Natural killer cell (primary cell): ENCODE measurements around the gene RTN4IP1. TPM values are rescaled to one million over a fixed set of nuclear protein-coding genes. Genes with fewer than 3 reads are reported as not detected.

Source experiments
- ATAC-seq, 3 donors: fragments of 150-1000 bp in 2 of 3; fragments of 200-7000 bp in 1 of 3; cut with Tn5 transposase; 1 replicate in 1 of 3; 2 replicates in 2 of 3; pipeline ENCODE4 v1.10.0; 2021; ENCODE audit warnings: mild to moderate bottlenecking in 2 of 3, moderate library complexity in 2 of 3
- DNase-seq, 2 donors: peaks; one replicate each; pipeline versions ENCODE4 v3.0.0 to v3.0.0-alpha.2; 2013 to 2021; ENCODE audit warnings: mixed read lengths in 1 of 2
- H3K27ac ChIP-seq: one replicate; pipeline ENCODE4 v1.5.1; 2013; ENCODE audit warnings: mild to moderate bottlenecking, low read length
- H3K27me3 ChIP-seq: one replicate; pipeline ENCODE4 v1.6.1; 2013; ENCODE audit warnings: low read length; ENCODE audit not compliant: control insufficient read depth, insufficient read depth
- H3K36me3 ChIP-seq: one replicate; pipeline ENCODE4 v1.6.1; 2013; ENCODE audit warnings: low read length; ENCODE audit not compliant: control insufficient read depth, insufficient read depth
- H3K4me1 ChIP-seq: one replicate; pipeline ENCODE4 v1.6.1; 2013; ENCODE audit warnings: low read length; ENCODE audit not compliant: control insufficient read depth, insufficient read depth
- H3K4me3 ChIP-seq: one replicate; pipeline ENCODE4 v1.5.1; 2013; ENCODE audit warnings: low read length
- H3K9me3 ChIP-seq: one replicate; pipeline ENCODE4 v1.6.1; 2013; ENCODE audit warnings: low read length; ENCODE audit not compliant: control insufficient read depth, insufficient read depth
- H3K27ac Mint-ChIP-seq, 2 donors: one replicate each; pipeline ENCODE4 v1.8.0; 2022; ENCODE audit warnings: mild to moderate bottlenecking in 2 of 2, mixed read lengths in 2 of 2, moderate library complexity in 1 of 2
- H3K27me3 Mint-ChIP-seq, 2 donors: one replicate each; pipeline ENCODE4 v1.8.0; 2022; ENCODE audit warnings: low read depth in 2 of 2, mixed read lengths in 2 of 2
- H3K36me3 Mint-ChIP-seq: one replicate; pipeline ENCODE4 v1.8.0; 2022; ENCODE audit warnings: mixed read lengths
- H3K4me1 Mint-ChIP-seq, 2 donors: one replicate each; pipeline ENCODE4 v1.8.0; 2022; ENCODE audit warnings: mixed read lengths in 2 of 2
- H3K4me3 Mint-ChIP-seq: one replicate; pipeline ENCODE4 v1.8.0; 2022; ENCODE audit warnings: mild to moderate bottlenecking, moderate library complexity, mixed read lengths
- H3K9me3 Mint-ChIP-seq, 2 donors: one replicate each; pipeline ENCODE4 v1.8.0; 2022; ENCODE audit warnings: mixed read lengths in 2 of 2
- CTCF ChIP-seq: fragments of 200-600 bp; IDR thresholded peaks from one replicate; pipeline ENCODE4 v1.8.0; 2022; ENCODE audit warnings: antibody characterized with exemption
- WGBS: methylation state at CpG from one replicate; pipeline ENCODE4 v1.1.7; 2013; ENCODE audit warnings: missing lambda C conversion rate; ENCODE audit not compliant: insufficient coverage; 5-methylcytosine and 5-hydroxymethylcytosine counted together
- intact Hi-C: fragments of 100-400 bp; cut with micrococcal nuclease; formaldehyde crosslinking; loops from one replicate; pipeline ENCODE4 v1.14.2; 2022
- total RNA-seq, 4 donors: library from RNA; stranded (reverse); fragments of 120-200 nt in 1 of 4; gene quantifications; one replicate each; pipeline versions ENCODE4 v1.2.3 to v1.2.4, GENCODE V29; 2013 to 2022

RTN4IP1 gene
- total RNA-seq, 3 donors from 2014 or later (not counting 1 experiment from before 2014, with no cell fraction given), result 2.9 to 5.5 (median 5.0) TPM

- no peak overlapping the region for H3K4me3 ChIP-seq
- no peak overlapping the region for H3K27ac Mint-ChIP-seq
- H3K27ac ChIP-seq, result no peak overlapping the region
- peaks cover 8% of the 10 kb centered on the region for H3K4me1 ChIP-seq
- no peak for DNase-seq
- no peaks in the 10 kb centered on the region for H3K9me3 ChIP-seq
- H3K27me3 Mint-ChIP-seq, result no peaks in the 10 kb centered on the region
- H3K36me3 Mint-ChIP-seq, result peaks cover 6% of the 10 kb centered on the region
- peaks cover 33 to 35% of the 10 kb centered on the region in 2 donors for H3K4me1 Mint-ChIP-seq
- WGBS, result 100% methylated on average over 1 of the region's 1 CpG
- H3K27me3 ChIP-seq, result no peaks in the 10 kb centered on the region
- H3K9me3 Mint-ChIP-seq, result no peaks in the 10 kb centered on the region
- no peak for TF ChIP-seq CTCF
- intact Hi-C loops, result no loop called here
- no peak for ATAC-seq
- H3K36me3 ChIP-seq, result peaks cover 89% of the 10 kb centered on the region
- H3K4me3 Mint-ChIP-seq, result no peak overlapping the region
Measured at GRCh38 chr6:106530502-106530901, 98.8 kb downstream of the RTN4IP1 start.

- no peak overlapping the region for H3K4me3 ChIP-seq
- Mint-ChIP-seq H3K27me3 (no peaks in the 10 kb centered on the region), H3K4me1 (peaks cover 35 to 36% of the 10 kb centered on the region in 2 donors), H3K4me3 (no peak overlapping the region), H3K27ac (no peak overlapping the region), H3K36me3 (peaks cover 6% of the 10 kb centered on the region), H3K9me3 (no peaks in the 10 kb centered on the region)
- DNase-seq (no peak), ATAC-seq (no peak)
- intact Hi-C loops, result no loop called here
- no peaks in the 10 kb centered on the region for H3K9me3 ChIP-seq
- WGBS, result 100% methylated on average over 1 of the region's 1 CpG
- no peaks in the 10 kb centered on the region for H3K27me3 ChIP-seq
- peaks cover 89% of the 10 kb centered on the region for H3K36me3 ChIP-seq
- peaks cover 8% of the 10 kb centered on the region for H3K4me1 ChIP-seq
- H3K27ac ChIP-seq, result no peak overlapping the region
- TF ChIP-seq CTCF, result no peak
Measured at GRCh38 chr6:106530026-106530425, 99.3 kb downstream of the RTN4IP1 start.

- WGBS, result 100% methylated on average over 3 of the region's 3 CpGs
- H3K27ac ChIP-seq, result no peak overlapping the region
- H3K4me1 Mint-ChIP-seq, result peaks cover 34 to 36% of the 10 kb centered on the region in 2 donors
- ATAC-seq (no peak), DNase-seq (no peak)
- H3K27me3 Mint-ChIP-seq, result no peaks in the 10 kb centered on the region
- peaks cover 9% of the 10 kb centered on the region for H3K4me1 ChIP-seq
- H3K36me3 Mint-ChIP-seq, result peaks cover 6% of the 10 kb centered on the region
- H3K9me3 Mint-ChIP-seq, result no peaks in the 10 kb centered on the region
- H3K27ac Mint-ChIP-seq, result no peak overlapping the region
- intact Hi-C loops, result loop anchor here (10.0 kb wide), 1 partner anchor 535 kb away; no protein-coding TSS in a partner anchor
- no peaks in the 10 kb centered on the region for H3K9me3 ChIP-seq
- no peak overlapping the region for H3K4me3 Mint-ChIP-seq
- H3K4me3 ChIP-seq, result no peak overlapping the region
- no peaks in the 10 kb centered on the region for H3K27me3 ChIP-seq
- no peak for TF ChIP-seq CTCF
- peaks cover 87% of the 10 kb centered on the region for H3K36me3 ChIP-seq
Measured at GRCh38 chr6:106529438-106529837, 99.9 kb downstream of the RTN4IP1 start.

GRCh38 chr6:106528521-106528920 lies 100.8 kb downstream of the RTN4IP1 start:
- Histone ChIP-seq H3K27me3 (no peaks in the 10 kb centered on the region), H3K27ac (no peak overlapping the region), H3K4me3 (no peak overlapping the region), H3K36me3 (peaks cover 78% of the 10 kb centered on the region), H3K4me1 (peaks cover 16% of the 10 kb centered on the region), H3K9me3 (no peaks in the 10 kb centered on the region)
- 80% methylated on average over 1 of the region's 2 CpGs for WGBS
- ATAC-seq, result no peak
- Mint-ChIP-seq H3K4me3 (no peak overlapping the region), H3K27me3 (no peaks in the 10 kb centered on the region), H3K9me3 (no peaks in the 10 kb centered on the region), H3K4me1 (peaks cover 27 to 38% of the 10 kb centered on the region in 2 donors), H3K27ac (peak overlapping the region in 1 of 2 donors; percentile 19), H3K36me3 (peaks cover 6% of the 10 kb centered on the region)
- no peak for TF ChIP-seq CTCF
- DNase-seq, result no peak
- intact Hi-C loops, result loop anchor here (10.0 kb wide), 1 partner anchor 534 kb away; no protein-coding TSS in a partner anchor
